G401 (cell line): ENCODE measurements around the gene FAM120C. TPM values are rescaled to one million over a fixed set of nuclear protein-coding genes. Genes with fewer than 3 reads are reported as not detected.

Source experiments
- DNase-seq: peaks from one replicate; pipeline ENCODE4 v3.0.0-alpha.2; 2015; ENCODE audit warnings: low spot score
- in situ Hi-C: cut with HindIII; loops from 2 replicates; pipeline ENCODE4 v1.10.0; 2016; ENCODE audit warnings: low sequenced_read_pairs, mixed read lengths
- total RNA-seq: library from RNA; depleted of rRNA; stranded (reverse); fragments of >200 nt; shearing (Covaris generic); gene quantifications from 2 replicates; pipeline ENCODE4 v1.2.3, GENCODE V29; 2014; rRNA removed

FAM120C gene
- total RNA-seq, 1 experiment from 2014 or later = 3.6 TPM

- peak; percentile 94 for DNase-seq
- in situ Hi-C loops = no loop called here
Observed at GRCh38 chrX:54044126-54044876, 138.8 kb downstream of the FAM120C start, which contains the start of gene PHF8. PHF8 (minus strand) TSS chrX:54044473; CDS start chrX:54042728, 1,745 bp downstream.

- DNase-seq = peak; percentile 45
- in situ Hi-C loops = no loop called here
Observed at GRCh38 chrX:54043541-54044125, 139.4 kb downstream of the FAM120C start.

GRCh38 chrX:54043056-54043455 is 140.0 kb downstream of the FAM120C start:
- DNase-seq = peak; percentile 14
- in situ Hi-C loops = no loop called here

- in situ Hi-C loops = no loop called here
- DNase-seq = peak; percentile 29
Observed at GRCh38 chrX:54042609-54043021, 140.4 kb downstream of the FAM120C start.

- in situ Hi-C loops = no loop called here
- no peak for DNase-seq
Observed at GRCh38 chrX:54030329-54030728, 152.7 kb downstream of the FAM120C start.

GRCh38 chrX:54029529-54030143 is 153.4 kb downstream of the FAM120C start:
- DNase-seq = peak; percentile 15
- in situ Hi-C loops = no loop called here

GRCh38 chrX:54024350-54024749 is 158.7 kb downstream of the FAM120C start:
- no peak for DNase-seq

More at GRCh38 chrX:54024350-54024749, 158.7 kb downstream of the FAM120C start:
- in situ Hi-C loops = no loop called here

Other genes starting within 250 kb of the FAM120C start
- gene PHF8, start 138.8 kb downstream of the FAM120C start, total RNA-seq = 8.7 and 17.0 TPM in 2 replicates
- gene WNK3, start 174.8 kb upstream of the FAM120C start, total RNA-seq = 5.2 and 5.4 TPM in 2 replicates